GM23338 (cell line): ENCODE measurements around the gene CLEC17A. TPM values are rescaled to one million over a fixed set of nuclear protein-coding genes. Genes with fewer than 3 reads are reported as not detected.
A peak's percentile ranks its signal among the peaks of the same experiment; 100 is the strongest.

ENCODE experiments used
- ATAC-seq: fragments of 200-7000 bp; cut with Tn5 transposase; 3 replicates; pipeline ENCODE4 v1.9.1; 2020
- DNase-seq: peaks from one replicate; pipeline ENCODE4 v3.0.0-alpha.2; 2015; ENCODE audit warnings: low spot score
- H2AFZ ChIP-seq: fragments of 200-600 bp; sonication (generic); 2 replicates; pipeline ENCODE4 v1.8.0; 2016; ENCODE audit warnings: antibody characterized with exemption, mild to moderate bottlenecking, moderate library complexity
- H3F3A ChIP-seq: fragments of 200-600 bp; sonication (generic); replicated peaks from 2 replicates; pipeline ENCODE4 v1.8.0; 2017; ENCODE audit warnings: antibody characterized with exemption, mixed run types, low read depth
- H3K27ac ChIP-seq: fragments of 200-600 bp; sonication (generic); 2 replicates; pipeline ENCODE4 v1.6.1; 2016; ENCODE audit warnings: low read depth
- H3K27me3 ChIP-seq: fragments of 200-600 bp; sonication (generic); 2 replicates; pipeline ENCODE4 v1.8.0; 2016; ENCODE audit warnings: mild to moderate bottlenecking, mixed run types, moderate library complexity; ENCODE audit not compliant: insufficient read depth
- H3K36me3 ChIP-seq: fragments of 200-600 bp; sonication (generic); 2 replicates; pipeline ENCODE4 v1.8.0; 2016; ENCODE audit warnings: mild to moderate bottlenecking; ENCODE audit not compliant: insufficient read depth
- H3K4me1 ChIP-seq: fragments of 200-600 bp; sonication (generic); 2 replicates; pipeline ENCODE4 v1.8.0; 2016; ENCODE audit warnings: mild to moderate bottlenecking, moderate library complexity; ENCODE audit not compliant: insufficient read depth
- H3K4me2 ChIP-seq: fragments of 200-600 bp; sonication (generic); 2 replicates; pipeline ENCODE4 v1.7.1; 2017; ENCODE audit warnings: mixed run types
- H3K4me3 ChIP-seq: fragments of 200-600 bp; sonication (generic); 2 replicates; pipeline ENCODE4 v1.6.1; 2016; ENCODE audit warnings: mixed run types
- H3K79me2 ChIP-seq: fragments of 200-600 bp; sonication (generic); replicated peaks from 2 replicates; pipeline ENCODE4 v1.8.0; 2017; ENCODE audit warnings: mild to moderate bottlenecking; ENCODE audit not compliant: insufficient read depth
- H3K9me2 ChIP-seq: fragments of 200-600 bp; sonication (generic); 2 replicates; pipeline ENCODE4 v1.8.0; 2017; ENCODE audit not compliant: insufficient read depth
- H4K20me1 ChIP-seq: fragments of 200-600 bp; sonication (generic); replicated peaks from 2 replicates; pipeline ENCODE4 v1.8.0; 2017; ENCODE audit warnings: mild to moderate bottlenecking; ENCODE audit not compliant: insufficient read depth
- H3K27ac Mint-ChIP-seq: 2 replicates; pipeline ENCODE4 v1.8.0; 2020; ENCODE audit warnings: inconsistent platforms, mild to moderate bottlenecking, moderate library complexity, mixed read lengths
- H3K27me3 Mint-ChIP-seq: 3 replicates; pipeline ENCODE4 v1.8.0; 2022; ENCODE audit warnings: low read depth, mild to moderate bottlenecking, moderate library complexity, mixed read lengths, inconsistent platforms; ENCODE audit not compliant: insufficient read depth, poor library complexity
- H3K36me3 Mint-ChIP-seq: 3 replicates; pipeline ENCODE4 v1.8.0; 2021; ENCODE audit warnings: low read depth, mild to moderate bottlenecking, inconsistent platforms, moderate library complexity, mixed read lengths
- H3K4me1 Mint-ChIP-seq: 3 replicates; pipeline ENCODE4 v1.8.0; 2020; ENCODE audit warnings: mild to moderate bottlenecking, inconsistent platforms, mixed read lengths
- H3K4me3 Mint-ChIP-seq: 3 replicates; pipeline ENCODE4 v1.8.0; 2021; ENCODE audit warnings: moderate library complexity, mild to moderate bottlenecking, inconsistent platforms, mixed read lengths
- H3K9me3 Mint-ChIP-seq: 3 replicates; pipeline ENCODE4 v1.8.0; 2020; ENCODE audit warnings: moderate library complexity, mild to moderate bottlenecking, inconsistent platforms, mixed read lengths
- EZH2 ChIP-seq: fragments of 200-600 bp; sonication (generic); IDR thresholded peaks from one replicate; pipeline ENCODE4 v1.8.0; 2017; ENCODE audit warnings: antibody characterized with exemption, mild to moderate bottlenecking, low read depth; ENCODE audit not compliant: unreplicated experiment
- EZH2phosphoT487 ChIP-seq: fragments of 200-600 bp; sonication (generic); IDR thresholded peaks from one replicate; pipeline ENCODE4 v1.8.1; 2018; ENCODE audit warnings: antibody characterized with exemption; ENCODE audit not compliant: unreplicated experiment
- STAT1 ChIP-seq: IDR thresholded peaks from one replicate; pipeline ENCODE4 v1.6.1; 2016; ENCODE audit warnings: antibody characterized with exemption; ENCODE audit not compliant: unreplicated experiment
- ZNF331 ChIP-seq: fragments of 250-450 bp; sonication (Bioruptor Pico); IDR thresholded peaks from 2 replicates; pipeline ENCODE4 v1.5.0; 2020; ENCODE audit warnings: low read depth, mild to moderate bottlenecking, moderate library complexity
- polyA plus RNA-seq: library from polyadenylated mRNA; unstranded; fragments of >200 nt; fragmentation: Nextera tagmentation; extraction: Ambion mirVana; gene quantifications from 2 replicates; pipeline ENCODE4 v1.2.1, GENCODE V29; 2016
- total RNA-seq: library from RNA; depleted of rRNA; stranded (reverse); fragments of >200 nt; shearing (Covaris generic); gene quantifications from 2 replicates; pipeline ENCODE4 v1.2.3, GENCODE V29; 2014
- TF ChIP-seq, protein P1 (sequence below): fragments of 250-450 bp; sonication (Bioruptor Pico); IDR thresholded peaks from 2 replicates; pipeline ENCODE4 v1.5.0; 2020; ENCODE audit warnings: mild to moderate bottlenecking, moderate library complexity
- TF ChIP-seq, protein P2 (sequence below): IDR thresholded peaks from 2 replicates; pipeline ENCODE4 v1.6.1; 2016; ENCODE audit warnings: antibody characterized with exemption

The CLEC17A gene
- total and polyA plus RNA-seq, 2 experiments from 2014 or later: 0.17 TPM; not detected in 1

DNA sequence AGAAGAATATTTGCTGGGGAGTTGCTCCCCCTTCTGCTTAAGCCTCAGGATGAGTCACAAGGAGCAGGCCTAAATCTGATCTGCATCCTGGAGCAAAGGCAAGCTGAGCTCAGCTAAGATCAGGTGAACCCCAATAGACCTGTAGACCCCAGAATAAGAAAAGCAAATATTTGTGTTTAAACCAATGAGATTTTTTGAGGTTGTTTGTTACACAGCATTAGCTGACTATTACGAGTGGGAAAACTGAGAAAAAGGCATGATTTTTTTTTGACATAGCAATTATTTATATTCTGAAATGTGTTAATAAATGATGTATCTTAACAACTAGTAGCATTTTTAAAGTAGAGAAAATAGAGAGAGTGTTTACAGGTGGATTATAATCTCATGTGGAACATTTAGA, 46.7 kb downstream of the CLEC17A start (continued):
- TF ChIP-seq, protein P1, sequence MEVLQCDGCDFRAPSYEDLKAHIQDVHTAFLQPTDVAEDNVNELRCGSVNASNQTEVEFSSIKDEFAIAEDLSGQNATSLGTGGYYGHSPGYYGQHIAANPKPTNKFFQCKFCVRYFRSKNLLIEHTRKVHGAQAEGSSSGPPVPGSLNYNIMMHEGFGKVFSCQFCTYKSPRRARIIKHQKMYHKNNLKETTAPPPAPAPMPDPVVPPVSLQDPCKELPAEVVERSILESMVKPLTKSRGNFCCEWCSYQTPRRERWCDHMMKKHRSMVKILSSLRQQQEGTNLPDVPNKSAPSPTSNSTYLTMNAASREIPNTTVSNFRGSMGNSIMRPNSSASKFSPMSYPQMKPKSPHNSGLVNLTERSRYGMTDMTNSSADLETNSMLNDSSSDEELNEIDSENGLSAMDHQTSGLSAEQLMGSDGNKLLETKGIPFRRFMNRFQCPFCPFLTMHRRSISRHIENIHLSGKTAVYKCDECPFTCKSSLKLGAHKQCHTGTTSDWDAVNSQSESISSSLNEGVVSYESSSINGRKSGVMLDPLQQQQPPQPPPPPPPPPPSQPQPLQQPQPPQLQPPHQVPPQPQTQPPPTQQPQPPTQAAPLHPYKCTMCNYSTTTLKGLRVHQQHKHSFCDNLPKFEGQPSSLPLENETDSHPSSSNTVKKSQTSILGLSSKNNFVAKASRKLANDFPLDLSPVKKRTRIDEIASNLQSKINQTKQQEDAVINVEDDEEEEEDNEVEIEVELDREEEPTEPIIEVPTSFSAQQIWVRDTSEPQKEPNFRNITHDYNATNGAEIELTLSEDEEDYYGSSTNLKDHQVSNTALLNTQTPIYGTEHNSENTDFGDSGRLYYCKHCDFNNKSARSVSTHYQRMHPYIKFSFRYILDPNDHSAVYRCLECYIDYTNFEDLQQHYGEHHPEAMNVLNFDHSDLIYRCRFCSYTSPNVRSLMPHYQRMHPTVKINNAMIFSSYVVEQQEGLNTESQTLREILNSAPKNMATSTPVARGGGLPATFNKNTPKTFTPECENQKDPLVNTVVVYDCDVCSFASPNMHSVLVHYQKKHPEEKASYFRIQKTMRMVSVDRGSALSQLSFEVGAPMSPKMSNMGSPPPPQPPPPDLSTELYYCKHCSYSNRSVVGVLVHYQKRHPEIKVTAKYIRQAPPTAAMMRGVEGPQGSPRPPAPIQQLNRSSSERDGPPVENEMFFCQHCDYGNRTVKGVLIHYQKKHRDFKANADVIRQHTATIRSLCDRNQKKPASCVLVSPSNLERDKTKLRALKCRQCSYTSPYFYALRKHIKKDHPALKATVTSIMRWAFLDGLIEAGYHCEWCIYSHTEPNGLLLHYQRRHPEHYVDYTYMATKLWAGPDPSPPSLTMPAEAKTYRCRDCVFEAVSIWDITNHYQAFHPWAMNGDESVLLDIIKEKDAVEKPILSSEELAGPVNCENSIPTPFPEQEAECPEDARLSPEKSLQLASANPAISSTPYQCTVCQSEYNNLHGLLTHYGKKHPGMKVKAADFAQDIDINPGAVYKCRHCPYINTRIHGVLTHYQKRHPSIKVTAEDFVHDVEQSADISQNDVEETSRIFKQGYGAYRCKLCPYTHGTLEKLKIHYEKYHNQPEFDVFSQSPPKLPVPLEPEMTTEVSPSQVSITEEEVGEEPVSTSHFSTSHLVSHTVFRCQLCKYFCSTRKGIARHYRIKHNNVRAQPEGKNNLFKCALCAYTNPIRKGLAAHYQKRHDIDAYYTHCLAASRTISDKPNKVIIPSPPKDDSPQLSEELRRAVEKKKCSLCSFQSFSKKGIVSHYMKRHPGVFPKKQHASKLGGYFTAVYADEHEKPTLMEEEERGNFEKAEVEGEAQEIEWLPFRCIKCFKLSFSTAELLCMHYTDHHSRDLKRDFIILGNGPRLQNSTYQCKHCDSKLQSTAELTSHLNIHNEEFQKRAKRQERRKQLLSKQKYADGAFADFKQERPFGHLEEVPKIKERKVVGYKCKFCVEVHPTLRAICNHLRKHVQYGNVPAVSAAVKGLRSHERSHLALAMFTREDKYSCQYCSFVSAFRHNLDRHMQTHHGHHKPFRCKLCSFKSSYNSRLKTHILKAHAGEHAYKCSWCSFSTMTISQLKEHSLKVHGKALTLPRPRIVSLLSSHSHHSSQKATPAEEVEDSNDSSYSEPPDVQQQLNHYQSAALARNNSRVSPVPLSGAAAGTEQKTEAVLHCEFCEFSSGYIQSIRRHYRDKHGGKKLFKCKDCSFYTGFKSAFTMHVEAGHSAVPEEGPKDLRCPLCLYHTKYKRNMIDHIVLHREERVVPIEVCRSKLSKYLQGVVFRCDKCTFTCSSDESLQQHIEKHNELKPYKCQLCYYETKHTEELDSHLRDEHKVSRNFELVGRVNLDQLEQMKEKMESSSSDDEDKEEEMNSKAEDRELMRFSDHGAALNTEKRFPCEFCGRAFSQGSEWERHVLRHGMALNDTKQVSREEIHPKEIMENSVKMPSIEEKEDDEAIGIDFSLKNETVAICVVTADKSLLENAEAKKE: no peak
- TF ChIP-seq ZNF331 (no peak), EZH2 (no peak), EZH2phosphoT487 (no peak)

DNA sequence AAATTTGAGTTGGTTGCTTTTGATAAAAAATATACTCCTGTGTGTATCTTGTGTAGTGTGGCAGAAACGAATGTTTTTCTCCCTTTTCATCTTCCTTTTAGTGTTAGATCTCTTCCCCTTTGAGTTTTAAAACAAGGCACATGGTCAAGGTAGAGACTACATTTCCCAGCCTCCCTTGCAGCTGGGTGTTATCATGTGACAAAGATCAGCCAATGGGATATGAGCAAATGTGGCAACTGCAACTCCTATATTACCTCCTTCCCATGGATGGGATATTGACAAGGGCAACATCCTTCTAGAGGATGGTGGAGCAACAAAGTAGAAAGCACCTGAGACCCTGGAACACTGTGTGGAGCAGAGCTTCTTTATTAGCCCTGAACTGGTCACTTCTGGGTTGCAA, 49.4 kb downstream of the CLEC17A start:
- TF ChIP-seq STAT1: no peak
- TF ChIP-seq, protein P2, sequence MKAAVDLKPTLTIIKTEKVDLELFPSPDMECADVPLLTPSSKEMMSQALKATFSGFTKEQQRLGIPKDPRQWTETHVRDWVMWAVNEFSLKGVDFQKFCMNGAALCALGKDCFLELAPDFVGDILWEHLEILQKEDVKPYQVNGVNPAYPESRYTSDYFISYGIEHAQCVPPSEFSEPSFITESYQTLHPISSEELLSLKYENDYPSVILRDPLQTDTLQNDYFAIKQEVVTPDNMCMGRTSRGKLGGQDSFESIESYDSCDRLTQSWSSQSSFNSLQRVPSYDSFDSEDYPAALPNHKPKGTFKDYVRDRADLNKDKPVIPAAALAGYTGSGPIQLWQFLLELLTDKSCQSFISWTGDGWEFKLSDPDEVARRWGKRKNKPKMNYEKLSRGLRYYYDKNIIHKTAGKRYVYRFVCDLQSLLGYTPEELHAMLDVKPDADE: peak; percentile 67

More for the DNA sequence above, 49.4 kb downstream of the CLEC17A start:
- peak; percentile 85 for DNase-seq
- peak; percentile 36 for ATAC-seq
- Mint-ChIP-seq H3K4me3 (no peak overlapping the region), H3K27me3 (no peaks in the 10 kb centered on the region), H3K27ac (no peak overlapping the region), H3K9me3 (peaks cover 72% of the 10 kb centered on the region), H3K36me3 (peaks cover 17% of the 10 kb centered on the region), H3K4me1 (no peaks in the 10 kb centered on the region)
- Histone ChIP-seq H3K27ac (no peak overlapping the region), H3K79me2 (no peaks in the 10 kb centered on the region), H3K9me2 (no peaks in the 10 kb centered on the region), H3K4me1 (peaks cover 5% of the 10 kb centered on the region), H2AFZ (peak overlapping the region; percentile 24), H3K36me3 (no peaks in the 10 kb centered on the region), H3K4me3 (no peak overlapping the region), H4K20me1 (no peaks in the 10 kb centered on the region), H3F3A (no peaks in the 10 kb centered on the region), H3K27me3 (no peaks in the 10 kb centered on the region), H3K4me2 (no peak overlapping the region)
